Adrenal gland (tissue), 5 donors: ENCODE results near the gene SYT10.

Source experiments
- CTCF ChIP-seq, 6 experiments: fragments of 450-650 bp in 4 of 6; fragments of 200-600 bp in 2 of 6; sonication (generic) in 1 of 6; IDR thresholded peaks; 1 replicate in 5 of 6; 2 replicates in 1 of 6; pipeline versions ENCODE4 v1.5.1 to v1.8.0; 2016 to 2021; ENCODE audit warnings: antibody characterized with exemption in 6 of 6, mild to moderate bottlenecking in 2 of 6, moderate library complexity in 1 of 6
- POLR2A ChIP-seq, 2 donors: fragments of 450-650 bp; IDR thresholded peaks; one replicate each; pipeline ENCODE4 v1.6.1; 2017; ENCODE audit warnings: antibody characterized with exemption in 2 of 2, mild to moderate bottlenecking in 2 of 2, moderate library complexity in 1 of 2
- donor health status: DM: no; HTN: no; CAD: no.

DNA sequence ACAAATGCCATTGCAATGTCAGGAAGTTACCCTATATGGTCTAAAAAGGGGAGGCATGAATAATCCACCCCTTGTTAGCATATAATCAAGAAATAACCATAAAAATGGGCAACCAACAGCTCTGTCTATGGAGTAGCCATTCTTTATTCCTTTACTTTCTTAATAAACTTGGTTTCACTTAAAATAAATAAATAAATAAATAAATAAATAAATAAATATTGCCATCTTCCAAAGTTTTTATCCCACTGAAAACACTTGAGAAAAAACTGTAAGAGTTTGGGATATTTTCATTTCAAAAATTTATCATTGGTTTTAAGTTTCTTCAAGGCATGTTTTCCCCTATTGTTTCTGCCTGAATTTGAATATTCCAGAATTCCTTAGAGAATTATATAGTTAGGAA is 89.8 kb downstream of the SYT10 start:
- TF ChIP-seq CTCF (IDR thresholded peaks at IDR 0.05) (no peak), POLR2A (IDR thresholded peaks at IDR 0.05) (no peak)
